GM19397 (cell line): ENCODE measurements around the gene TBC1D8B.
A peak's percentile ranks its signal among the peaks of the same experiment; 100 is the strongest.

ENCODE experiments used
- ATAC-seq: cut with Tn5 transposase; IDR thresholded peaks from one replicate; pipeline ENCODE4 v1.9.1; 2021; ENCODE audit warnings: mild to moderate bottlenecking, moderate library complexity; ENCODE audit not compliant: unreplicated experiment

TBC1D8B gene

DNA sequence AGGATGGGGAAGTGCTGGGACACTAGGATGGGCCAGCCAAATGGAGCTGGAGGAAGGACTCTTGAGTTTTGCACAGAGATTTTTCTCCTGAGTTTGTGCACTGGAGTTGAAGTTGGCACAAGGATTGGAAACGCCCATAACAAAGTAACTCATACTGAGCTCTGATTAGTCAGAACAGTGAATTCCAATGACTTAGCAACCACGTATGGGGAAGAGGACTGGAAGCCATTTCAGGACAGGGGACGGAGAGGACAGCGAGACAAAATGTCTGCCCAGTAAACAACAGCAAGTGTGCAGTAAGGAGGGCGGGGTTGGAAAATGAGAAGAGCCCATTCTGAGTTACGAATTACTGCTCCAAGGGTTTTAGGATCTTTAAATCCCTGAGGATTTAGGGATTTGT is 94.8 kb downstream of the TBC1D8B start:
- ATAC-seq, result no peak

DNA sequence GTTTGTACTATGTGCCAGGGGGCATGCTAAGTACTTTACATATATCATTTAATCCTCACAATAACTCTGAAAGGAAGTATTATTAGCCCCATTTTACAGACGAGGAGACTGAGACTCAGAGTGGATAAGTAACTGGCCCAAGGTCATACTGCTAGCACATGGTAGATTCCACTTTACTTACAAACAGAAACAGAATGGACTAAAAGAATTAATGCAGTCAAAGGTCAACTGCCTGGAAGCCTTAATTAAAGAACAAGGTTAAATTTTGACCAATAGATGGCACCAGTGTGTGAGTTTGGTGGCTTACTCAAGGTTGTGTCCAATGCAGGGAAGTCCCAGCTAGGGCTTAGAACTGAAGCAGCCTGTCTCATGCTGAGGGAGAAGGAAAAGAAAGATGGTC is 96.0 kb downstream of the TBC1D8B start:
- ATAC-seq, result peak; percentile 57

DNA sequence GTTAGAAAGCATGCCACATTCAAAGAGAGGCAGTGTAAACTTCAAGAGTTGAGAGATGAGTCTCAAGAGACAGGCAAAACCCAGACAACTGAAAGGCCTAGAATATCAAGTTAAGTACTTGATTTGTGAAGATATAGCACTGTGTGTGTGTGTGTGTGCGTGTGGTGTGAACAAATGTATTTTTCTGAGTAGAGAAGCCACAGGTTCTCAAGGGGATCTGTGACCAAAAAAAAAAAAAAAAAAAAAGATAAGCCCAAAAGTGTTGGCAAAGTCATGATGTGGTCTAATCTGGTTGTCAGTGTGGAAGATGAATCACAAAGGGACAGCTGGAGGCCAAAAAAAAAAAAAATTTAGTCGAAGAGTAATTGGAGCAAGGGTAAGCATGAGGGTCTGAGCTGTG is 96.8 kb downstream of the TBC1D8B start:
- no peak for ATAC-seq

- ATAC-seq, result no peak
Measured at GRCh38 chrX:106899841-106900240, 97.4 kb downstream of the TBC1D8B start.

- ATAC-seq, result no peak
Measured at GRCh38 chrX:106901341-106901740, 98.9 kb downstream of the TBC1D8B start.

DNA sequence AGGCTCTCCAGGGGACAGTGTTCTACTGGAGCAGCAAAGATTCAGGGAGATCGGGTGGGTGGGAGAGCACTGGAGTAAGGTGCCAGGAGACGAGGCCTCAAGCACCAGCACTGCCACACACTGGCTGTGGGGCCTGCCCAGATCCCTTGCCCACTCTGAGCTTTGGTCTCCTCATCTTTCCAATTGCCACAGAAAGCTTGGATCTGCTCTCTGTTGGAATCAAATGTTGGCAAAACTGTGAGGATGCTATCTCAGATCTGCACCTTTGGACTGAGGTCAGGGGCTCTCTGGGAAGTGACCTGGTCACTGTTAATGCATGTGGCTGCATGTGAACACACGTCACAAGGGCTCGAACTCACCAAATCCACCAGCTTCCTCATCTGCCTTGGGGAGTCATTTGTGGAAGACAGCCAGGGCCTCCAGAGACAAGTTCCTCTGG is 99.3 kb downstream of the TBC1D8B start:
- no peak for ATAC-seq

GRCh38 chrX:106902684-106903083 is 100.2 kb downstream of the TBC1D8B start:
- ATAC-seq, result no peak

- ATAC-seq, result no peak
Measured at GRCh38 chrX:106903291-106903824, 100.9 kb downstream of the TBC1D8B start, which contains the start of gene RIPPLY1. Gene RIPPLY1, minus strand, starts transcription at chrX:106903341. Its CDS starts 54 bp downstream, at chrX:106903287.

DNA sequence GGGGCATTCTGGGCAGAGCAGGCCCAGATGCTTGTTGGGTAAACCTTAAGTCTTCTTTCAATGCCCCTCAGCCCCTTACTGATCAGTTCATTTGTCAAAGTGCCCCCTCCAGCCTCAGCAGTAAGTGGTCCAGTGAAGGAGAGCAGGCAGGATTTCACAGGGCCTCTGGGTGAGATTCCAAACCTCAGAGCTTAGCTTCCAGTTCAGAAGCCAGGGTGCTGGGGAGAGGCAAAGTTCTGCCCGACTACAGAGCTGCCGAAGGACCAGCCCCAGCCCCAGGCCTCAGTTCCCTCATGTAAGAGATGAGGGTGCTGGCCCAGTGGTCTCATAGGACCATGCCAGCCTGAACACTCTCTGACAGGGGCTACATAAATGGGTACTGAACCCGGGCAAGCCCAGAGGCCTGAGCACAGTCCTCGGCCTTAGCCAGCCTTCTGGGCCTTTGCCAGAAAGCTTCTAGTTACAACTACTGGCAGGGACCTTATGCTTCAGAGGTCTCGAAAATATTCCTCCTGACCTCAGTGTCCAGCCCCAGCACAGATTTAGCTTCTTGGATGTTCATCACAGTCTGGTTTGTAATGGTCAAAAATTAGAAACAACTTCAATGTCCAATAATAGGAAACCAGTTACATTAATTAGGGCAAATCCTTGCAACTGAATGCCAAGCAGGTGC is 101.5 kb downstream of the TBC1D8B start:
- no peak for ATAC-seq

- ATAC-seq, result no peak
Measured at GRCh38 chrX:106905064-106905708, 102.7 kb downstream of the TBC1D8B start.

DNA sequence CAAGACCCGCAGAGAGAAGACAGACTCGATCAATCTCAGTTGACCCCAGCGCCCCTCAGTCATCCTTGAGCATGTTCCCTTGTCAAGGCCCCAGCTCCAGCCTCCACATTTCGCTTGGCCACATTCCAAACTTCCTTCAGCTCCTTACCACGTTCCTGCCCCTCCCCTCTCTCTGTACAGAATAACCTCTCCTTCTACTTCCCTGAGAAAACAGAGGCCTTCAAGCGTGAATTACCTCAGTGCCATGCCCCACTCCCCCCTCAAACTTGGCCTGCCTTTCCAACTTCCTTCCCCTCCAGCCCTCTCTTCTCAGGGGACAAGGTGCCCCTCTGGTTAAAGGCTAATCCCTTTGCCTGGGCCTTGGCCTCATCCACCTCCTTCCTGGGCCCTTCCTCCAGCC is 103.9 kb downstream of the TBC1D8B start:
- ATAC-seq, result no peak

- ATAC-seq, result no peak
Measured at GRCh38 chrX:106912864-106913263, 110.4 kb downstream of the TBC1D8B start.

- no peak for ATAC-seq
Measured at GRCh38 chrX:106917830-106918500, 115.5 kb downstream of the TBC1D8B start.

DNA sequence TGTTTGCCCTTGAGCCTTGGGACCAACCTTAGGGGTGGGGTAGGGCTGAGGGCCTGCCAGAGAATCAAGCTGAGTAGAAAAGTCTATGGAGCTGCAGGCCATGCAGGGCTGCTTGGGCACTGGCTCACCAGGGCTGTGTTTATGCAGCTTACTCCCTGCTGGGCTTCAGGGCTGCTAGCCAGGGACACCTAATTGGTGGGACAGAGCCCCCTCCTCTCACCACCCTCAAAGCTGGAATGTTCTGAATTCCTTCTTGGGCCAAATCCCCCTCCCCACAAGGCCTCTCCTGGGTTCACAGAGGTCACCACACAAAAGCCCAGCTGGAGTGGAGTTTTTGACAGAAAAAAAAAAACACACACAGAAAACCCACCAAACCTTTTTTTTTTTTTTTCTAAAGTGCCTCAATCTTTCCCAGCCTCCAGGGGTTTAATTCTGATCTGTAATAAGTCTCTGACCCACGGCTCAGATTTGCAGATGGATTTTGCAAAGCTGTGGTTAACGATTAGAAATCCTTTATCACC is 117.5 kb downstream of the TBC1D8B start, which contains the start of gene CLDN2:
TSS of gene CLDN2 (plus strand) at position 471 of the 521 bp plus-strand sequence. CDS start 7,827 bp downstream, outside the sequence.
- ATAC-seq, result no peak

- no peak for ATAC-seq
Measured at GRCh38 chrX:106921637-106922036, 119.2 kb downstream of the TBC1D8B start.
